Body of pancreas (tissue), 4 donors: Measurements from ENCODE around the gene CERT1.

Source experiments
- CTCF ChIP-seq, 7 experiments: fragments of 450-650 bp in 4 of 7; fragments of 200-600 bp in 3 of 7; sonication (generic) in 3 of 7; IDR thresholded peaks; one replicate each; pipeline ENCODE4 v1.5.1; 2016 to 2019; ENCODE audit warnings: antibody characterized with exemption in 7 of 7
- POLR2A ChIP-seq, 3 donors: fragments of 450-650 bp; IDR thresholded peaks; one replicate each; pipeline ENCODE4 v1.6.1; 2016; ENCODE audit warnings: antibody characterized with exemption in 3 of 3, mild to moderate bottlenecking in 2 of 3

GRCh38 chr5:75466006-75466716, 45.3 kb downstream of the CERT1 start:
- TF ChIP-seq CTCF (IDR thresholded peaks at IDR 0.05) (no peak), POLR2A (IDR thresholded peaks at IDR 0.05) (no peak)
